HG03060 (cell line): Measurements from ENCODE around the gene MAML1.
"Not testable (repeated sequence)": the region's sequence is repeated elsewhere in the genome, so short reads cannot be mapped to it uniquely, and the experiment has no call there.

Experiments
- ATAC-seq: cut with Tn5 transposase; IDR thresholded peaks from one replicate; pipeline ENCODE4 v1.9.1; 2021; ENCODE audit warnings: low read depth, moderate number of reproducible peaks; ENCODE audit not compliant: unreplicated experiment

Gene MAML1

GRCh38 chr5:179789278-179789677 lies 56.7 kb downstream of the MAML1 start:
- ATAC-seq: not testable (repeated sequence)

DNA sequence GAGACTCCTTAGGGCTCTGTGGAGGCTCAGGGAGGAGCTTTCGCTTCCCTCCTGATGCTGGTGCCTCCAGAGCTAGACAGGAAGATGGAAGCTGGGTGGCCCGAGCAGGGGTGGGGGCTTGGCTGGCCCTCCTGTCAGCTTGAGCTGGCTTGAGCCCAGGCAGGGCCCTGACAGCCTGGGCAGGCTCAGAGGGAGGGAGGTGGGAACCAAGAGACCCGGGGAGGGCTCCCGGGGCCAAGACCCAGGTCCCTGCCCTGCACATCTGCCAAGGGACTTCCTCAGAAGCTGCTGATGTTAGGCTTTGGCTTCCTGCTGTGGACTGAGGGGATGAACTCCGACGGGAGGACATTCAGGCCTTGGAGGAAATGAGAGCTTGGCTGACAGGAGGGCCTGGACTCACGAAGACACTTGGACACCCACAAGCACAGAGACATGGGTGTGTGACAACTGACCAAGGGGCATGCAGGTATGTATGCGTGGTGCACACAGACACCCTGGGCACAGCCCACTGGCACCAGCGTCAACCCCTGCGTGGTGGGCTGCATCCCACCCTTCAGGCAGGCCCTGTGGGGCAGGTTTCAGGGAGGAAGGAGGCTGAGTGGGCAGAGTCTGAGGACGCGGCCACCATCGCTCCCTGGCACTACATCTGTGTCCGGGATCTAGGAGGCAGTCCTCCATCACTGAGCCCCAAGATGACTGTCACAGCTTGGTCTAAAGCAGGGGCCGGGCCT lies 59.4 kb downstream of the MAML1 start:
- ATAC-seq: no peak

GRCh38 chr5:179792612-179793467 lies 60.2 kb downstream of the MAML1 start:
- no peak for ATAC-seq

- ATAC-seq: no peak
These were observed 61.0 kb downstream of the MAML1 start, which contains the start of gene LTC4S for GRCh38 chr5:179793468-179794139. Gene LTC4S (plus strand): TSS chr5:179793986. CDS start chr5:179794081, 95 bp downstream.

- no peak for ATAC-seq
These were observed 61.5 kb downstream of the MAML1 start for GRCh38 chr5:179794171-179794570.

GRCh38 chr5:179794575-179794974 lies 62.0 kb downstream of the MAML1 start:
- no peak for ATAC-seq

DNA sequence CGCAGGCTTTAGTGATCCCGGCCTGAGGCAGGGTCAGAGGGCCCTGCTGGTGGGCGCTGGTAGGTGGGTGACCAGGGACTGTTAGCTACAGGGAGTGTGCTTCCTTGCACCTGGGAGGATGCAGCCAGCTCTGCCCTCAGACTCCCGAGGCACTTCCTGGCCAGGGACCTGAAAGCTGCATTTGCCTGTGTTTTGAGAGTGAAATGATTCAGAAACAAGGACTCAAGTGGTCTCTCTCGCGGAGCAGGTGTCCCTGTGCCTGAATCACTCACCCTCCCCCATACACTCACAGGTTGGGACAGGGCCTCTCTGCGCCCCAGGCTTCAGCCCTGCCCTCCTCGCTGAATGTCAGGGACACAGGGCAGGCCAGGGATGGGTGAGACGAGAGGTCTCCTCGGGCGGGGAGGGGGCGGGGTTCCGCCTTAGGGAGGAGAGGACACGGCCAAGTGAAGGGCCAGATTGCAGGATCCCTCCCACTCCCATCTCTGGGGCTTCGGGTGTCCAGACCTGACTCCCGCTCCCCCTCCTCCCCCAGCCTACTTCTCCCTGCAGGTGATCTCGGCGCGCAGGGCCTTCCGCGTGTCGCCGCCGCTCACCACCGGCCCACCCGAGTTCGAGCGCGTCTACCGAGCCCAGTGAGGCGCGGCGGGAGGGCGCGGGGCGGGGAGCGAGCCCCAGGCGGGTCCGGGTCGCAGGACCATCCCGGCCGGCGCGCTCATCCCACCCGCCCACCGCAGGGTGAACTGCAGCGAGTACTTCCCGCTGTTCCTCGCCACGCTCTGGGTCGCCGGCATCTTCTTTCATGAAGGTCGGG lies 62.6 kb downstream of the MAML1 start:
- no peak for ATAC-seq

GRCh38 chr5:179795863-179796833 lies 63.5 kb downstream of the MAML1 start:
- peak; percentile 53 for ATAC-seq

- no peak for ATAC-seq
These were observed 64.4 kb downstream of the MAML1 start for GRCh38 chr5:179796877-179797608.

DNA sequence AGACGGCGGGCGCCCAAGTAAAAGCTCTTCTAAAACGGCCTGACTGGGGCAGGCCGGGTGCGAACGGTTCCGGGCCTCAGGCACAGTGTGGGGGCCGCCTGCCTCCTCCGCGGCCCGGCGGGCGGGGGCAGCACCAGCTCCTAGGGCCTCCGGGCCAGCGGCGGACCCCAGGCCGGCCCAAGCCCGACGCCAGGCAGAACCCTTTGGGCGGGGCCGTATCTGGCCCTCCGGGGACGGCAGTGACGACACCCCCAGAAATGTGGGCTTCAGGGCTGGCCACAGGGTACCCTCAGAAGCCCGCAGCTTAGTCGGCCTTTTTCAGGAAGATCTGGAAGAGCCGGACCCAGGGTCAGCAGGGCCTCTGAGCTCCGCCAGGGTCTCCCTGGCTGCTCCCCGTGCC lies 65.1 kb downstream of the MAML1 start:
- no peak for ATAC-seq

DNA sequence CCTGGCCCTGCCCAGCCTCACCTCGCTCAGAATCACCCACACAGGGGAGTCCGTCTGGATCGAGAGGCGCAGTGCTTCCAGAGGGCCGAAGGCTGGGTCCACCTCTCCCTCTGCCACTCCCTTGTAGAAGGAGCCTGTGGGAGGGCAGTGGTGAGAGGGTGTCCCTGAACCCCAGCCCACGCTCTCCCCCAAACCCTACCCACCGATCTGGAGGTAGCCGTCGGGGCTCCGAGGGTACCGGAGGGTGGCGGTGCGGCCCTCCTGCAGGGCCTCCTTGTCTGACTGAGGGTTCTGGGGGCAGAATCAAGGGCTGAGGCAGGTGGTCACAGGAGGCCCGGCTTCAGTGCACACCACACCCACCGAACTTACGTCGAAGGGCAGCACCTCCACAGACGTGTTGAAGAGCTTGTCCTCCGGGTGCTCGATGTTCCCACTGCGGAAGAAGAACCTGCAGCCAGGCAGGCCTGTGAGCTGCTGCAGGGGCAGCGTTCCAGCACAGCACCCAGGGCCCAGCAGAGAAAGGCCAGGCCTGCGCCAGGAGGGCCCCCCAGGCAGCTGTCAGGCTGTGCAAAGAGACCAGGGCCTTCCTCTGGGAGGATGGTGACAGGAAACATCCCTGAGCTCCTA lies 65.6 kb downstream of the MAML1 start:
- no peak for ATAC-seq

DNA sequence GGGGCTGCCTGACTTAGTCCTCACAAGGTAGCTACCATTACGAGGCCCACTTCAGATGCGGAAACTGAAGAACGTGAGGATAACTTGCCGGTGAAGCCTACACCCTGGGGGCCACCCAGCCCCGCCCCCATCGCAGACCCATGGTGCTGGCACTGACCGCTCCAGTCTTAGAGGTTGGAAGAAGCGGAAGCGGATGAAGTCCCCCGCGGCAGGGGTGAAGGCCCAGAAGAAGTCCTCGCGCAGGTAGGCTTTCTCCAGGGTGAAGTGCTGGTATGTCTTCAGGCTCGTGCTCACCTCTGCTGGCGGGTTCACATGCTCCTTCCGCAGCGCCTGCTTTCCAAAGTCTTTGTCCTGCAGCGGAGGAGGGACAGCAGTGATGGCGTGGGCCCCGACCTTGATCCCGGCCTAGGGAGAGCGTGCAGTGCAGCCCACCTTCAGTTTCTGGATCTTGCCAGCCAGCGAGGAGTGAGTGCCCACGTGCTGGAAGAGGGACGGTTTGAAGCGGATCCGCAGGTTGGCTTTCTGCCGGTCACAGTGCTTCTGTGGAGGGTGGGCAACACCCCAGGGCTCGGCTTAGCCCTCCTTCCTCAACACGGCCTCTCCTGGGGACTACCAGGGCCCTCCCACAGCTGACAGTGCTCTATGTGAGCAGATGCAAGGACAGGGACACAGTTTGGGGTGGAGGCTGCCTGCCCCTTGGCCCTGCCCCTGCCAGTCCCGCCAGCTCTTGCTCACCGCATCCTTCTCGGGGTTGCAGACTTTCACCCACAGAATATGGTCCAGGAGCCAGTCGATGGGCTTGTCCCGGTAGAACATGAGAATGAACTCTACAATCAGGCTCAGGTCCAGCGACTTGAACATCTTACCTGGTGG lies 66.4 kb downstream of the MAML1 start:
- no peak for ATAC-seq

GRCh38 chr5:179799644-179799973 lies 67.0 kb downstream of the MAML1 start:
- ATAC-seq: no peak

DNA sequence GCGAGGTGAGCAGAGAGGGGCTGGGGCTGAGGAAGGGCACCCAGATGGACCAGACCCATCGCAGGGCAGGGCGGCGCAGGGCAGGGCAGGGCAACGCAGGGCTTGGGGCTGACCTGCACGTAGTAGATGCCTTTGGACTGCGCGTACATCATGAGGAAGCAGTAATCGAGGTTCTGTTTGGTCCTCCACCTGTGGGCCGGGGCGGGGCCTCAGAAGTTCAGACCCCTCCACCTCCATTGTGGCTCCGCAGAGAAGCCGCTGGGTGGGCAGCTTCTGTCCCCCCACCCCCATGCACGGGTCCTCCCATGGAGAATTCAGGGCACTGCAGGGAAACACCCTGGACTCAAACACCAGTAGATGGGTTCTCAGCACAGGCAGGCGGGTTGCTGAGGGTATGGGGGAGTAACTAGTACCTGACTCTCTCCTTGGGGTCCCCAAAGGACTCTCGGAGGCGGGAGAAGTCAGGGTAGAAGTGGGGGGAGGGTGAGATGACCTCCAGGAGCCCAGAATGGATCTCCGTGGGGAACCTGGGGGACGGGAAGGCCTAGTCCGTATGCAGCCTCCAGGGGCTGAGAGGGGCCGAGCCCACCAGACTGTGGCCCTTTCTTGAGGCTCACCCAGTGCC lies 67.6 kb downstream of the MAML1 start:
- ATAC-seq: no peak

- no peak for ATAC-seq
These were observed 68.1 kb downstream of the MAML1 start for GRCh38 chr5:179800696-179801201.

- ATAC-seq: no peak
These were observed 68.9 kb downstream of the MAML1 start for GRCh38 chr5:179801304-179802206.
